ENCODE results near the gene VAV2. TPM values are rescaled to one million over a fixed set of nuclear protein-coding genes. Genes with fewer than 3 reads are reported as not detected.

Gene VAV2
- total RNA-seq, 2 experiments from 2014 or later = 11.0 to 27.8 TPM

GRCh38 chr9:133943036-133943780 is 48.9 kb downstream of the VAV2 start:
- Histone ChIP-seq H3K79me2 (ENCODE audit: insufficient read depth, low read depth, low read length) (peaks cover 4% of the 10 kb centered on the region; the same call in 1 of the 2 replicates), H3K4me2 (ENCODE audit: low read length) (no peak overlapping the region), H3K4me3 (ENCODE audit: low read depth, low read length, poor library complexity, severe bottlenecking) (no peak overlapping the region), H3K4me1 (ENCODE audit: insufficient read depth, low read length, poor library complexity, severe bottlenecking) (peaks cover 48% of the 10 kb centered on the region), H4K20me1 (ENCODE audit: insufficient read depth, low read length) (no peaks in the 10 kb centered on the region), H3K9me3 (ENCODE audit: low read length) (no peaks in the 10 kb centered on the region), H3K36me3 (ENCODE audit: insufficient read depth, low read length) (no peaks in the 10 kb centered on the region), H2AFZ (ENCODE audit: low read length) (no peak overlapping the region), H3K27ac (ENCODE audit: low read depth, low read length, poor library complexity, severe bottlenecking) (no peak overlapping the region), H3K9me2 (ENCODE audit: insufficient read depth, low read length) (no peaks in the 10 kb centered on the region)
- DNase-seq (ENCODE audit: low spot score) = no peak
- ChIA-PET CTCF (ENCODE audit: unreplicated experiment) (no interaction called here), POLR2A (interaction anchor here (3.7 kb wide), 1 partner anchor 13 kb away, joined by 46 read pairs; no protein-coding TSS in a partner anchor)
- TF ChIP-seq CTCF (conservative IDR thresholded peaks at IDR 0.05; ENCODE audit: low read length) (no peak), EZH2phosphoT487 (IDR thresholded peaks at IDR 0.05; ENCODE audit: borderline replicate concordance, low read depth, low read length) (no peak)
- BruUV-seq (replicated peaks) = no TSS peak
- intact Hi-C loops (cut with micrococcal nuclease; ENCODE audit: unreplicated experiment) = no loop called here

- CTCF ChIA-PET (ENCODE audit: unreplicated experiment) = no interaction called here
- no peak for DNase-seq (ENCODE audit: low spot score)
- intact Hi-C loops (cut with micrococcal nuclease; ENCODE audit: unreplicated experiment) = no loop called here
- no peaks in the 10 kb centered on the region for H4K20me1 ChIP-seq (ENCODE audit: insufficient read depth, low read length)
- H3K79me2 ChIP-seq (ENCODE audit: insufficient read depth, low read depth, low read length) = peaks cover 4% of the 10 kb centered on the region; the same call in 1 of the 2 replicates
- no TSS peak for BruUV-seq (replicated peaks)
- peaks cover 40% of the 10 kb centered on the region for H3K4me1 ChIP-seq (ENCODE audit: insufficient read depth, low read length, poor library complexity, severe bottlenecking)
- H3K9me3 ChIP-seq (ENCODE audit: low read length) = no peaks in the 10 kb centered on the region
- no peaks in the 10 kb centered on the region for H3K36me3 ChIP-seq (ENCODE audit: insufficient read depth, low read length)
- no peak overlapping the region for H3K27ac ChIP-seq (ENCODE audit: low read depth, low read length, poor library complexity, severe bottlenecking)
- H2AFZ ChIP-seq (ENCODE audit: low read length) = no peak overlapping the region
- H3K4me2 ChIP-seq (ENCODE audit: low read length) = no peak overlapping the region
- TF ChIP-seq EZH2phosphoT487 (IDR thresholded peaks at IDR 0.05; ENCODE audit: borderline replicate concordance, low read depth, low read length) = no peak
- TF ChIP-seq CTCF (conservative IDR thresholded peaks at IDR 0.05; ENCODE audit: low read length) = no peak
- POLR2A ChIA-PET = no interaction called here
- H3K4me3 ChIP-seq (ENCODE audit: low read depth, low read length, poor library complexity, severe bottlenecking) = no peak overlapping the region
- no peaks in the 10 kb centered on the region for H3K9me2 ChIP-seq (ENCODE audit: insufficient read depth, low read length)
These were observed 49.7 kb downstream of the VAV2 start for GRCh38 chr9:133942206-133942975.
